NCI-H2196 treated with DMSO at 0.1 percent for 48 hours (cell line): ENCODE results near the gene SETMAR.

ENCODE experiments used
- DNase-seq: peaks from one replicate; lab custom pipeline; 2025; ENCODE audit not compliant: unreplicated experiment; lab: John Stamatoyannopoulos, UW

Gene SETMAR

GRCh38 chr3:4351164-4351855 is 48.1 kb downstream of the SETMAR start:
- no peak for DNase-seq

- DNase-seq: no peak
These were observed 48.7 kb downstream of the SETMAR start for GRCh38 chr3:4351872-4352271.

GRCh38 chr3:4355401-4356219 is 52.4 kb downstream of the SETMAR start:
- DNase-seq: no peak

- DNase-seq: no peak
These were observed 53.0 kb downstream of the SETMAR start for GRCh38 chr3:4356220-4356540.

- no peak for DNase-seq
These were observed 53.6 kb downstream of the SETMAR start for GRCh38 chr3:4356546-4357410.

GRCh38 chr3:4358273-4358672 is 55.1 kb downstream of the SETMAR start:
- no peak for DNase-seq

GRCh38 chr3:4359805-4360502 is 56.8 kb downstream of the SETMAR start:
- no peak for DNase-seq

- no peak for DNase-seq
These were observed 57.6 kb downstream of the SETMAR start for GRCh38 chr3:4360817-4361216.

GRCh38 chr3:4362523-4362922 is 59.4 kb downstream of the SETMAR start:
- DNase-seq: no peak
